Activated T-cell treated with anti-CD3 and anti-CD28 coated beads, Interleukin-2, amount 50 U/mL, for 4 hours (primary cell): ENCODE measurements around the gene CELA3A. TPM values are rescaled to one million over a fixed set of nuclear protein-coding genes. Genes with fewer than 3 reads are reported as not detected.
"Not testable (repeated sequence)": the region's sequence is repeated elsewhere in the genome, so short reads cannot be mapped to it uniquely, and the experiment has no call there.

Experiments
- ATAC-seq, 2 donors: fragments of 200-7000 bp; cut with Tn5 transposase; one replicate each; pipeline ENCODE4 v1.10.0; 2021
- DNase-seq: peaks from one replicate; pipeline ENCODE4 v3.0.0-alpha.2; 2020
- H3K27me3 Mint-ChIP-seq: one replicate; pipeline ENCODE4 v1.8.0; 2021; ENCODE audit warnings: low read depth, mixed read lengths
- H3K36me3 Mint-ChIP-seq: one replicate; pipeline ENCODE4 v1.8.0; 2022; ENCODE audit warnings: mixed read lengths; ENCODE audit not compliant: insufficient read depth
- H3K4me1 Mint-ChIP-seq: one replicate; pipeline ENCODE4 v1.8.0; 2021; ENCODE audit warnings: low read depth, mixed read lengths
- H3K4me3 Mint-ChIP-seq: one replicate; pipeline ENCODE4 v1.8.0; 2021; ENCODE audit warnings: mild to moderate bottlenecking, moderate library complexity, mixed read lengths
- H3K9me3 Mint-ChIP-seq: one replicate; pipeline ENCODE4 v1.8.0; 2021; ENCODE audit warnings: mixed read lengths
- total RNA-seq, 3 donors: library from RNA; stranded (reverse); gene quantifications; one replicate each; pipeline ENCODE4 v1.2.1, GENCODE V29; 2021

Gene CELA3A
- total RNA-seq, 3 donors from 2014 or later = 4.0 to 8.1 (median 6.9) TPM

DNA sequence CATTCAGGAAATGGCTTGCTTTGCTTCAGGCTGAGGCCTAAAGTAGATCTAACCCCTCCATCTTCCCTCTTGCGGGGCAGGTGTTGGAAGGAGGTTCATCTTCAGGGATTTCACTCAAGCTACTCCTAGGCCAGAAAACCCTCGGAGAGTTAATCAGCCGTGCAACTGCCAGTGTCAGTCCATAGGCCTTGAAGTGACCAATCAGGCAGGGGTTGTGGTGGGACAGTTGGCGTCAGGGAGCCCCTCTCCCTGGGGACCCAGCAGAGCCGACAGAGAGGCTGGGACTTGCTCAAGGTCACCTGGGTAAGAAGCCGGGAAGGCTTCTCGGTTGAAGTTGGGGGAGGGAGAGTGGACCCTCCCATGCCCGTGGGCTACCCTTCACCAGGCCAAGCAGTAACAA, 27.5 kb upstream of the CELA3A start:
- not testable (repeated sequence) for H3K4me3 Mint-ChIP-seq, H3K4me1 Mint-ChIP-seq, DNase-seq, H3K36me3 Mint-ChIP-seq, H3K9me3 Mint-ChIP-seq, ATAC-seq, H3K27me3 Mint-ChIP-seq

DNA sequence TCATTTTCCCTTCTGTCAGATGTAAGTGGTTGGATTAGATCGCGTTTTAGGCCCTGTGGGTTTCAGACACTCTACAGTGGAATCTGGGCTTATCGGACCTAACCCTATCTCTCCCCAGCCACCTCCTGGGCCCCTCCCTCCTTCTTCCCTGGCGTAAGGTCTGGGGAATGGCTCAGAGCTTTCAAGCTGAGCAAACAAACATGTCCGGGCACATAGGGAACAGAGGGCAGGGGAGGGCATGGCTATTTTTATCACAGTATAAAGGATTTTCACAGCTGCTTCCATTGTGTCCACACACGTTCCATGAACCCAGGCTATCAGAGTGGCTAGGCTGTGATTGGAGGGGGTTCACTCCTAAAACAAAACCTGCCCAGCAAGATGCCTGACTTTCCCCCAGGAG, 26.8 kb upstream of the CELA3A start:
- not testable (repeated sequence) for H3K4me3 Mint-ChIP-seq, ATAC-seq, H3K9me3 Mint-ChIP-seq, H3K27me3 Mint-ChIP-seq, DNase-seq, H3K4me1 Mint-ChIP-seq, H3K36me3 Mint-ChIP-seq

DNA sequence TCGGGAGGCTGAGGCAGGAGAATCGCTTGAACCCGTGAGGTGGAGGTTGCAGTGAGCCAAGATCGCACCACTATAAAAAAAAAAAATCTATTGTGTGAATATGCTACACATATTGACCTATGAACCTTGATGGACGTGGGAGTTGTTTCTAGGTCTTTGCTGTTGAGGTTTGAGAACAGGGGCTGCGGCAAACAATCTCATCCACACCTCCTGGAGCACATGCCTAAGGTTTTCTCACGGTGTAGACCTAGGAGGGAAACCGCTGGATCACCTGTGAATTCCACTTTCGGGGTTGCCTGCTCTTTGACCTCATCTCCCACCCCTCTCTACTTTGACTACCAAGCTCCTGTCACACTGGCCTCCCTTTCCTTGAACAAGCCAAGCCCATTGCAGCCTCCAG, 26.2 kb upstream of the CELA3A start:
- not testable (repeated sequence) for H3K4me3 Mint-ChIP-seq, ATAC-seq, DNase-seq, H3K36me3 Mint-ChIP-seq, H3K4me1 Mint-ChIP-seq, H3K27me3 Mint-ChIP-seq, H3K9me3 Mint-ChIP-seq

DNA sequence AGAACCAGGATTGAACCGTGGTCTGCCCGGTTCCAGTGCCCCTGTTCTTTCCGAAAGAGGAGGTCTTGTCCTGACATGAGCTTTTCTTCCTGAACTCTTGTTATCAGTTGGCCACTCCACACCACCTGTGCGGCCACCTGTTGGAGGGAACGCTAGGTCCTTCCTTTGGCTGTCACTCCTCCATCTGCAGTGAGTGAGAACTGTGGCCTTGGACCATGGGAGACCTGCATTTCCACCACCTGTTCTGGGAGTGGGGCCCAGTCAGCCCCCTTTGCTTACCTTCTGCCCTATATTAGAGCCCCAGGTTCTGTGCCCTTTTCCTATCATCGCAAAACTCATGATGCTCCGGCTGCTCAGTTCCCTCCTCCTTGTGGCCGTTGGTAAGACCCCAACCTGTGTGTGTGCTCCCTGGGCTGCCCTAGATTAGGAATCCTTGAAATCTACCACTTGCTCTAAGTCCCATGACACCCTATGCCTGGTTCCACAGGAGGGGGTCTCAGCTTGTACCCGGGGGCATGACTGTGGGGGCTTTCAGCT, 24.7 kb upstream of the CELA3A start, which contains the start of gene CELA3B:
Gene CELA3B (plus strand): TSS at position 320 of the 537 bp plus-strand sequence. CDS start 18 bp downstream, at position 338.
- H3K27me3 Mint-ChIP-seq, H3K36me3 Mint-ChIP-seq, H3K4me1 Mint-ChIP-seq, H3K9me3 Mint-ChIP-seq, DNase-seq, ATAC-seq, H3K4me3 Mint-ChIP-seq: not testable (repeated sequence)

DNA sequence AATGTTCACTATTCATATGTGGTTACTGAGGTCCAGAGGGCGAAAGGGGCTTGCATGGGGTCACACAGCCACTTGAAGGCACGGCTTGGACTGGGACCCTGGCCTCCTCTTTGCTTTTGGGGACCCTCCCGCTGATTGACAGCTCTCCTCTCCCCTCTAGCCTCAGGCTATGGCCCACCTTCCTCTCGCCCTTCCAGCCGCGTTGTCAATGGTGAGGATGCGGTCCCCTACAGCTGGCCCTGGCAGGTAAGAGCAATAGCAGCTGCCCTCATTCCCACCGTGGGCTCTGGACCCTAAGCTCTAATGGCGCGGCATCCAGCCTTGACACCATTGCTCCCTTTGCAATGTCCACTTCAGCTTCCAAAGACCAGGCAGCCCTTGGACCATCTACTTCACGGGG, 23.2 kb upstream of the CELA3A start:
- H3K9me3 Mint-ChIP-seq, H3K4me1 Mint-ChIP-seq, H3K27me3 Mint-ChIP-seq: not testable (repeated sequence)

DNA sequence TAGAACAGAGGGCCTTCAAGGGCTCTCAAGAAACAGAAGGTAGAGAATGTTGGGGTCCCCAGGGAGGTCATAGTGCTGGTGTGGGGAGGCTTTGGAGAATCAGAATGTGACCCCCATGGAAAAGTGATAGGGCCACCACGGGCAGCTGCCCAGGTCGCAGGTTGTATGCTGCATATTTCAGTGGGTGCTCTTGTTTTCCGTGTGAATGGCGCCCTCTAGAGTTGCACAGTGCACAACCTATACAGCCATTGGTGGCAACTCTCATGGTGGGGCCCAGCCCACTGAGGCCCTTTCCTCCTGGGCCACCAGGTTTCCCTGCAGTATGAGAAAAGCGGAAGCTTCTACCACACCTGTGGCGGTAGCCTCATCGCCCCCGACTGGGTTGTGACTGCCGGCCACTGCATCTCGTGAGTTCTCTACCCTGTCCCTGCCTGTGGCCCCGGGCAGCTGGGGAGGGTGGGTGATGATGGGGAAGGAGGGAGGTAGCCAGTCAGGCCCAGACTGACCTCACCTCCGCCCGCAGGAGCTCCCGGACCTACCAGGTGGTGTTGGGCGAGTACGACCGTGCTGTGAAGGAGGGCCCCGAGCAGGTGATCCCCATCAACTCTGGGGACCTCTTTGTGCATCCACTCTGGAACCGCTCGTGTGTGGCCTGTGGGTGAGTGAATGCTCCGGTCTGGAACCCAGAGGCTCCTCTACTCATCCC, 20.8 kb upstream of the CELA3A start:
- not testable (repeated sequence) for H3K4me1 Mint-ChIP-seq, H3K27me3 Mint-ChIP-seq, DNase-seq, H3K36me3 Mint-ChIP-seq, H3K9me3 Mint-ChIP-seq, H3K4me3 Mint-ChIP-seq, ATAC-seq

More for the DNA sequence above, 23.2 kb upstream of the CELA3A start:
- not testable (repeated sequence) for H3K36me3 Mint-ChIP-seq, ATAC-seq, H3K4me3 Mint-ChIP-seq, DNase-seq

DNA sequence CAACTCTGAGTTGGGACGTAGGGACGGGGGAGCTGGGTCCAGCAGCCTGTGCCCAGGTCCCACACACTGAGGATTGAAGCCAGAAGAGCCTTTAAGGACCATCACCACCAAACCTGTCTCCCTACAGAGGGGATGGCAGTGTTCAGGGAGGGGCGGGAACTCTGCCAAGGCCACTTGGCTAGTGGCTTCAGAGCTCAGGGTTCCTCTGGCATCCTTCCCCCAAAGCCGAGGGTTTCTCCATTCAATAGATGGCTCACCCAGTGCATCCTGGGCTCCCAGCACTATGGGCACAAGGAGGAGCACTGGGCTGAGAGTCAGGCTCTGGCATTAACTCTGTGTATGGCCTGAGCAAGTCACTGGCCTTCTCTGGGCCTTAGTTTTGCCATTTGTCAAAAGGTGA, 20.2 kb upstream of the CELA3A start:
- not testable (repeated sequence) for H3K27me3 Mint-ChIP-seq, H3K4me1 Mint-ChIP-seq, H3K4me3 Mint-ChIP-seq, H3K9me3 Mint-ChIP-seq, ATAC-seq, H3K36me3 Mint-ChIP-seq, DNase-seq

DNA sequence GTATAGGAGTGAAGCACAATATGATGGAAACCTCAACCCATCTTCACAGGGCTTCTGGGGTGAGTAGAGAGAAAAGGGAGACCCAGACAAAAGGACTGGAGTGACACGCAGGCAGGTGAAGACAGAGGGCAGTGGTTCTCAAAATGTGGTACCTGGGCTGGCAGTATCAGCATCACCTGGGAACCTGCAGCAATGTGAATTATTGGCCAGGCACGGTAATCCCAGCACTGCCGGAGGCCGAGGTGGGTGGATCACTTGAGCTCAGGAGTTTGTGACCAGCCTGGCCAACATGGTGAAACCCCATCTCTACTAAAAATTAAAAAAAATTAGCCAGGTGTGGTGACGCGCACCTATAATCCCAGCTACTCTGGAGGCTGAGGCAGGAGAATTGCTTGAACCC, 19.3 kb upstream of the CELA3A start:
- not testable (repeated sequence) for H3K4me3 Mint-ChIP-seq, H3K36me3 Mint-ChIP-seq, H3K9me3 Mint-ChIP-seq, H3K4me1 Mint-ChIP-seq, ATAC-seq, DNase-seq, H3K27me3 Mint-ChIP-seq

DNA sequence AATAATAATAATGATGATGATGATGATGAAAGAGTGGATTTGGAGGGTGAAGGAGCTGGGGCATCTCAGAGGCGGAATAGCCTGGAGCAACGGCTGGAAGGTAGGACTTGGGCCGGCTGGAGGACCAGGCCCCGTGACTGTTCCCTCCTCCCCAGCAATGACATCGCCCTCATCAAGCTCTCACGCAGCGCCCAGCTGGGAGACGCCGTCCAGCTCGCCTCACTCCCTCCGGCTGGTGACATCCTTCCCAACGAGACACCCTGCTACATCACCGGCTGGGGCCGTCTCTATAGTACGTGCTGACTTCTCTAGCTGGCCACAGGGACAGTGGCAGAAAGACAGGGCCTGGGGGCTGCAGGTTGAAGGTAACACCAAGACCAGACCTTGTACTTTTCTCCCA, 17.9 kb upstream of the CELA3A start:
- H3K4me1 Mint-ChIP-seq, H3K4me3 Mint-ChIP-seq, H3K9me3 Mint-ChIP-seq, H3K27me3 Mint-ChIP-seq, H3K36me3 Mint-ChIP-seq, DNase-seq, ATAC-seq: not testable (repeated sequence)

DNA sequence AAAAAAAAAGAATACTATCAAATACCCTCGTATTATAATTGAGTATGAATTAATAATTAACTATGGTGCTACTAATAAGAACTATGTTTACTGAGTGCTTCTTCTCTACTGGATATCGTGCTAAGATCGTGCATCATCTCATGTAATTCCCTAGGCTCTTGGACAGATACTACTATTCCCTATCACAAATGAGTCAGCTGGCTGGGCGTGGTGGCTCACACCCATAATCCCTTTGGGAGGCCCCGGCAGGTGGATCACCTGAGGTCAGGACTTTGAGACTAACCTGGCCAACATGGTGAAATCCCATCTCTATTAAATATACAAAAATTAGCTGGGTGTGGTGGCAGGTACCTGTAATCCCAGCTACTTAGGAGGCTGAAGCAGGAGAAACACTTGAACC, 15.6 kb upstream of the CELA3A start:
- H3K36me3 Mint-ChIP-seq, H3K4me3 Mint-ChIP-seq, ATAC-seq, H3K27me3 Mint-ChIP-seq, H3K9me3 Mint-ChIP-seq, H3K4me1 Mint-ChIP-seq, DNase-seq: not testable (repeated sequence)

DNA sequence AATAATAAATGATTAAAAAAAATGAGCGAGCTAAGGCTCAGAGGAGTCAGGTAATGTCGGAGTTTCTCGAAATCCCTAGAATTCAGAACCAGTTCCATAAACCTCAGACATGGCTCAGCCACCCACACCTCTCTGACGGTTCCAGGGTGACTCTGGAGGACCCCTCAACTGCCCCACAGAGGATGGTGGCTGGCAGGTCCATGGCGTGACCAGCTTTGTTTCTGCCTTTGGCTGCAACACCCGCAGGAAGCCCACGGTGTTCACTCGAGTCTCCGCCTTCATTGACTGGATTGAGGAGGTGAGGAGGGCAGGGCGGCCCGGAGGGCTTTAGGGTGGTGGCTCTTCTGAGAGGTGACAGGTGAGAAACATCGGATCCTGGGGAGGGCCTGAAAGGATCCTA, 15.1 kb upstream of the CELA3A start:
- not testable (repeated sequence) for H3K9me3 Mint-ChIP-seq, H3K4me1 Mint-ChIP-seq, DNase-seq, H3K36me3 Mint-ChIP-seq, ATAC-seq, H3K4me3 Mint-ChIP-seq, H3K27me3 Mint-ChIP-seq

DNA sequence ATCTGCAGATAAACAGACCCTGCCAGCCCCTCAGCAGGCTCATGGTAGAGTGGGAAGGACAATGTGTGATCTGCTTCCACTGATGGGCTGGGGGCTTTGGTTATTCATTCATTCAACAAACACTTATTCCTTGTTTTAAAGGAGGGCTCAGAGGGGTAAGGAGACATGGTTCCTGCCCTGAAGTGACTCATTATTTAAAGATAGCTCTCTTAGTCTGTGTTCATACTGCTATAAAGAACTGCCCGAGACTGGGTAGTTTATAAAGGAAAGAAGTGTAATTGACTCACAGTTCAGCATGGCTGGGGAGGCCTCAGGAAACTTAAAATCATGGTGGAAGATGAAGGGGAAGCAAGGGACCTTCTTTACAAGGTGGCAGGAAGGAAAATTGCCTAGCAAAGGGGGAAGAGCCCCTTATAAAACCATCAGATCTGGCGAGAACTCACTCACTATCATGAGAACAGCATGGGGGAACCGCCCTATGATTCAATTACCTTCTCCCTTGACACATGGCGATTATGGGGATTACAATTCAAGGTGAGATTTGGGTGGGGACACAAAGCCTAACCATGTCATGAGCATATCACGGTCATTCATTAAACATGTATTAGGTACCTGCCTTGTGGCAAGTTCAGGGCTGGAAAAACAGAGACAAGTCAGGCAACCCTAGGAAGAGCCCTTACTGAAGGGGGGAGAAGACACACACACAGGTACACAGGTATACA, 11.6 kb upstream of the CELA3A start:
- not testable (repeated sequence) for H3K27me3 Mint-ChIP-seq, H3K4me3 Mint-ChIP-seq, ATAC-seq, H3K4me1 Mint-ChIP-seq, DNase-seq, H3K36me3 Mint-ChIP-seq, H3K9me3 Mint-ChIP-seq

DNA sequence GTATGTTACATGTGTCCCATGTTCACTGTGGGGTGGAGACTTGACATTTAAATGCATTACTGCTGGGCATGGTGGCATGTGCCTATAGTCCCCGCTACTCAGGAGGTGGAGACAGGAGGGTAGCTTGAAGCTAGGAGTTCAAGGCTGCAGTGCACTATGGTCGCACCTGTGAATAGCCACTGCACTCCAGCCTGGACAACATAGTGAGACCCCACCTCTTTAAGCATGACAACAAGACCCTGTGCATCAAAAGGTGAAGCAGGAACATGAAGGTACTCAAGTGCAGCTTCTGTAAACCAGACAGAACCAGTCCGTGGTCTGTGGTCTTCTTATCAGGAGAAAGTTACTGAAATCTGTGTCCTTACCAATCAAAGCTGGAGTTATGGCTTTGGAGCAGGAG, 9.3 kb upstream of the CELA3A start:
- not testable (repeated sequence) for H3K4me1 Mint-ChIP-seq, H3K36me3 Mint-ChIP-seq, ATAC-seq, H3K9me3 Mint-ChIP-seq, H3K4me3 Mint-ChIP-seq, H3K27me3 Mint-ChIP-seq, DNase-seq

DNA sequence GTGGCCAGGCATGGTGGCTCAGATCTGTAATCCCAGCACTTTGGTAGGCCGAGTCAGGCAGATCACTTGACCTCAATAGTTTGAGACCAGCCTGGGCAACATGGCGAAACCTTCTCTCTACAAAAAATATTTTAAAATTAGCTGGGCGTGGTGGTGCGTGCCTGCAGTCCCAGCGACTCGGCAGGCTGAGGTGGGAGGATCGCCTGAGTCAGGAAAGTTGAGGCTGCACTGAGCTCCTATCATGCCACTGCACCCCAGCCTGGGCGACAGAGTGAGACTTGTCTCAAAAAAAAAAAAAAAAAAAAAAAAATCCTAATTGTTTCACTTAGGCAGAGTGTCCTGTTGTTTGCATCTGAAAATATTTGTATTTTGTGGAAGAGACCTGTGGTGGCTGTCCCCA, 6.7 kb upstream of the CELA3A start:
- H3K27me3 Mint-ChIP-seq, H3K9me3 Mint-ChIP-seq, H3K4me3 Mint-ChIP-seq, H3K4me1 Mint-ChIP-seq, DNase-seq, ATAC-seq, H3K36me3 Mint-ChIP-seq: not testable (repeated sequence)

DNA sequence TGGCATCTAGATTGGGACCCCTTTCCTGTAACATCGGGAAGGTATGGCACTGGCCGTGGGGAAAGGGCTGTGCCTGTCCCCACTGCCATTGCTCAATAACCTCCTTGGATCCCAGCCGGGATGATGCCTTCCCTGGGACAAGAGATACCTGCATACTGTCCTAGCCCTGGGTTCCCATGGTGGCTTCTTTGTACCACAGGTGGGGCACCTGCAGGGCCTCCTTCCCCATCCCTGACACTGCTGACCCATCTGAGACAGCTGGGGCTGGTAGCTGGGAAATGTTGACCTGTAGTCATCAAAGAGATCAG, 4.8 kb upstream of the CELA3A start:
- not testable (repeated sequence) for DNase-seq, H3K27me3 Mint-ChIP-seq, ATAC-seq, H3K4me3 Mint-ChIP-seq, H3K4me1 Mint-ChIP-seq, H3K9me3 Mint-ChIP-seq, H3K36me3 Mint-ChIP-seq
